Sigmoid colon (tissue), 4 donors: ENCODE data around the gene CASP7.

Experiments used
- EP300 ChIP-seq, 4 donors: sonication (generic); formaldehyde crosslinking; IDR thresholded peaks; one replicate each; pipeline ENCODE4 v1.6.1; 2017; ENCODE audit warnings: antibody characterized with exemption in 4 of 4
- POLR2A ChIP-seq, 2 donors: fragments of 450-650 bp; IDR thresholded peaks; one replicate each; pipeline ENCODE4 v1.6.1; 2016; ENCODE audit warnings: antibody characterized with exemption in 2 of 2, mild to moderate bottlenecking in 2 of 2, moderate library complexity in 2 of 2
- TF ChIP-seq, protein P1 (sequence below), 4 experiments: fragments of 450-650 bp in 3 of 4; fragments of 200-600 bp in 1 of 4; IDR thresholded peaks; one replicate each; pipeline ENCODE4 v1.5.1; 2016 to 2019; ENCODE audit warnings: antibody characterized with exemption in 4 of 4, mild to moderate bottlenecking in 3 of 4, moderate library complexity in 2 of 4

DNA sequence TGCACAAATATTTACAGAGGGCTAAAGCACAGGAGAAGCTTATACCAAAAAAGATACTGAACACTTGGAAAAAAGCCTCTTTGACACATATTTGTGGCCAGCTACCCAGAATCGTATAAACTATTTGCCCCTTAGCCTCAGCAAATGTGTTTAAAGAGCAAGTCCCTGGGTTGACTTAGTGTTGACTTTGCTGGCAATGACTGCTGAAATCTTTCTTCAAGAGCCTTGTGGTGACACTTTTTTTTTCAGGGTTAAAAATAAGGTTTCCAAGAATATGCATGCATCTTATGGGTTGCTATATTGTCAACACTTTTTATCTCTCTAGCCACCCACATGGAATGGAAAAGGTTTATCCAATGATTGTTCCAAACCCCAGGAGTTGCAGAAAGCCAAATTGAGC lies 56.9 kb downstream of the CASP7 start:
- TF ChIP-seq, protein P1, sequence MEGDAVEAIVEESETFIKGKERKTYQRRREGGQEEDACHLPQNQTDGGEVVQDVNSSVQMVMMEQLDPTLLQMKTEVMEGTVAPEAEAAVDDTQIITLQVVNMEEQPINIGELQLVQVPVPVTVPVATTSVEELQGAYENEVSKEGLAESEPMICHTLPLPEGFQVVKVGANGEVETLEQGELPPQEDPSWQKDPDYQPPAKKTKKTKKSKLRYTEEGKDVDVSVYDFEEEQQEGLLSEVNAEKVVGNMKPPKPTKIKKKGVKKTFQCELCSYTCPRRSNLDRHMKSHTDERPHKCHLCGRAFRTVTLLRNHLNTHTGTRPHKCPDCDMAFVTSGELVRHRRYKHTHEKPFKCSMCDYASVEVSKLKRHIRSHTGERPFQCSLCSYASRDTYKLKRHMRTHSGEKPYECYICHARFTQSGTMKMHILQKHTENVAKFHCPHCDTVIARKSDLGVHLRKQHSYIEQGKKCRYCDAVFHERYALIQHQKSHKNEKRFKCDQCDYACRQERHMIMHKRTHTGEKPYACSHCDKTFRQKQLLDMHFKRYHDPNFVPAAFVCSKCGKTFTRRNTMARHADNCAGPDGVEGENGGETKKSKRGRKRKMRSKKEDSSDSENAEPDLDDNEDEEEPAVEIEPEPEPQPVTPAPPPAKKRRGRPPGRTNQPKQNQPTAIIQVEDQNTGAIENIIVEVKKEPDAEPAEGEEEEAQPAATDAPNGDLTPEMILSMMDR (IDR thresholded peaks at IDR 0.05): no peak
- no peak for TF ChIP-seq EP300 (IDR thresholded peaks at IDR 0.05)
- TF ChIP-seq POLR2A (IDR thresholded peaks at IDR 0.05): no peak
